IMR-90 (cell line): ENCODE data around the gene ZNF862. TPM values are rescaled to one million over a fixed set of nuclear protein-coding genes. Genes with fewer than 3 reads are reported as not detected.

ENCODE experiments used
- ATAC-seq: fragments of 200-7000 bp; cut with Tn5 transposase; 2 replicates; pipeline ENCODE4 v1.9.1; 2020; ENCODE audit warnings: low read depth, mild to moderate bottlenecking, moderate library complexity
- BruUV-seq: library from RNA; stranded (reverse); fragments of 400-500 nt; replicated peaks from 2 replicates; lab custom pipeline; 2021; lab: Mats Ljungman, UMichigan
- CTCF ChIA-PET: fragments of 300-600 bp; formaldehyde crosslinking; extraction: SDS; loops from one replicate; lab custom pipeline; 2021; ENCODE audit warnings: antibody characterized with exemption; lab: Yijun Ruan, JAX
- POLR2A ChIA-PET: fragments of 300-600 bp; sonication (Branson Sonifier 250); formaldehyde crosslinking; loops from one replicate; lab custom pipeline; 2022; ENCODE audit warnings: antibody characterized with exemption; ENCODE audit not compliant: unreplicated experiment; lab: Charles Lee
- DNase-seq: peaks from one replicate; pipeline ENCODE4 v3.0.0; 2013
- H2AFZ ChIP-seq: replicated peaks from 2 replicates; pipeline ENCODE3; 2013; ENCODE audit warnings: low read length, mild to moderate bottlenecking; ENCODE audit not compliant: poor library complexity
- H2AK5ac ChIP-seq: 2 replicates; pipeline ENCODE4 v1.6.1; 2013; ENCODE audit warnings: low read depth, low read length, inconsistent platforms
- H2AK9ac ChIP-seq: replicated peaks from 2 replicates; pipeline ENCODE3; 2013; ENCODE audit warnings: mild to moderate bottlenecking, low read depth, low read length, moderate library complexity; ENCODE audit not compliant: poor library complexity
- H2BK120ac ChIP-seq: 2 replicates; pipeline ENCODE4 v1.6.1; 2013; ENCODE audit warnings: low read depth, low read length, inconsistent platforms
- H2BK15ac ChIP-seq: 3 replicates; pipeline ENCODE4 v1.6.1; 2013; ENCODE audit warnings: low read depth, low read length, inconsistent platforms
- H2BK20ac ChIP-seq: 2 replicates; pipeline ENCODE4 v1.6.1; 2013; ENCODE audit warnings: low read depth, mild to moderate bottlenecking, inconsistent platforms, low read length, moderate library complexity
- H2BK5ac ChIP-seq: 2 replicates; pipeline ENCODE4 v1.6.1; 2013; ENCODE audit warnings: mild to moderate bottlenecking, low read depth, low read length, inconsistent platforms; ENCODE audit not compliant: poor library complexity, severe bottlenecking
- H3K14ac ChIP-seq: replicated peaks from 2 replicates; pipeline ENCODE4 v1.6.1; 2013; ENCODE audit warnings: low read depth, low read length, inconsistent platforms
- H3K18ac ChIP-seq: 2 replicates; pipeline ENCODE4 v1.6.1; 2013; ENCODE audit warnings: low read depth, low read length, control low read depth
- H3K23ac ChIP-seq: 2 replicates; pipeline ENCODE4 v1.6.1; 2013; ENCODE audit warnings: low read depth, low read length, inconsistent platforms
- H3K27ac ChIP-seq: 2 replicates; pipeline ENCODE4 v1.5.1; 2013; ENCODE audit warnings: mild to moderate bottlenecking, control low read depth, low read length; ENCODE audit not compliant: insufficient read depth
- H3K27me3 ChIP-seq: 2 replicates; pipeline ENCODE4 v1.6.1; 2013; ENCODE audit warnings: low read length; ENCODE audit not compliant: control insufficient read depth, insufficient read depth
- H3K36me3 ChIP-seq: 2 replicates; pipeline ENCODE4 v1.6.1; 2013; ENCODE audit warnings: low read length, mixed read lengths; ENCODE audit not compliant: control insufficient read depth, insufficient read depth
- H3K4ac ChIP-seq: 2 replicates; pipeline ENCODE4 v1.6.1; 2013; ENCODE audit warnings: low read depth, low read length, inconsistent platforms
- H3K4me1 ChIP-seq: 2 replicates; pipeline ENCODE4 v1.6.1; 2013; ENCODE audit warnings: low read length, mixed read lengths; ENCODE audit not compliant: control insufficient read depth, insufficient read depth
- H3K4me2 ChIP-seq: 2 replicates; pipeline ENCODE4 v1.6.1; 2013; ENCODE audit warnings: low read depth, mild to moderate bottlenecking, control low read depth, low read length, moderate library complexity
- H3K4me3 ChIP-seq: 2 replicates; pipeline ENCODE4 v1.5.1; 2013; ENCODE audit warnings: low read depth, mild to moderate bottlenecking, control low read depth, low read length, moderate library complexity; ENCODE audit not compliant: insufficient read depth
- H3K56ac ChIP-seq: 2 replicates; pipeline ENCODE4 v1.6.1; 2013; ENCODE audit warnings: low read length, inconsistent platforms; ENCODE audit not compliant: insufficient read depth; ENCODE audit errors: extremely low read depth
- H3K79me1 ChIP-seq, 2 experiments: 2 replicates each; pipeline ENCODE4 v1.6.1; 2013; ENCODE audit warnings: low read length in 2 of 2, inconsistent platforms in 1 of 2, low read depth in 1 of 2
- H3K9ac ChIP-seq: 2 replicates; pipeline ENCODE4 v1.6.1; 2013; ENCODE audit warnings: low read depth, low read length, control low read depth
- H3K9me1 ChIP-seq: 2 replicates; pipeline ENCODE4 v1.6.1; 2013; ENCODE audit warnings: low read length, inconsistent platforms; ENCODE audit not compliant: insufficient read depth
- H3K9me3 ChIP-seq: 2 replicates; pipeline ENCODE4 v1.6.1; 2013; ENCODE audit warnings: low read length; ENCODE audit not compliant: control insufficient read depth, insufficient read depth
- H4K20me1 ChIP-seq: 2 replicates; pipeline ENCODE4 v1.6.1; 2013; ENCODE audit warnings: low read length, inconsistent platforms; ENCODE audit not compliant: insufficient read depth
- H4K5ac ChIP-seq: 2 replicates; pipeline ENCODE4 v1.6.1; 2013; ENCODE audit warnings: mild to moderate bottlenecking, low read depth, low read length, control low read depth
- H4K8ac ChIP-seq, 2 experiments: 2 replicates each; pipeline ENCODE4 v1.6.1; 2013; ENCODE audit warnings: low read depth in 2 of 2, low read length in 2 of 2, control low read depth in 1 of 2, inconsistent platforms in 1 of 2
- H4K91ac ChIP-seq: 2 replicates; pipeline ENCODE4 v1.6.1; 2013; ENCODE audit warnings: low read depth, low read length, inconsistent platforms; ENCODE audit not compliant: insufficient read depth
- BHLHE40 ChIP-seq: fragments of 150-350 bp; IDR thresholded peaks from 2 replicates; pipeline ENCODE4 v1.6.1; 2016; ENCODE audit warnings: mild to moderate bottlenecking, low read depth, low read length
- CEBPB ChIP-seq: IDR thresholded peaks from 2 replicates; pipeline ENCODE4 v1.6.1; 2012; ENCODE audit warnings: low read depth, low read length, improper control_type of control experiment
- CHD1 ChIP-seq: IDR thresholded peaks from 2 replicates; pipeline ENCODE4 v1.6.1; 2012; ENCODE audit warnings: low read depth, low read length, improper control_type of control experiment
- FOS ChIP-seq: fragments of 150-350 bp; IDR thresholded peaks from 2 replicates; pipeline ENCODE4 v1.6.1; 2016; ENCODE audit warnings: low read depth, low read length
- MAFK ChIP-seq: IDR thresholded peaks from 2 replicates; pipeline ENCODE4 v1.6.1; 2012; ENCODE audit warnings: low read depth, low read length, improper control_type of control experiment
- MXI1 ChIP-seq: IDR thresholded peaks from 2 replicates; pipeline ENCODE4 v1.6.1; 2012; ENCODE audit warnings: low read depth, mild to moderate bottlenecking, low read length, moderate library complexity, borderline replicate concordance
- NFE2L2 ChIP-seq: fragments of 150-350 bp; IDR thresholded peaks from 2 replicates; pipeline ENCODE4 v1.6.1; 2016; ENCODE audit warnings: low read depth, mild to moderate bottlenecking, low read length
- RAD21 ChIP-seq: IDR thresholded peaks from 2 replicates; pipeline ENCODE4 v1.6.1; 2012; ENCODE audit warnings: low read length, improper control_type of control experiment
- RCOR1 ChIP-seq: IDR thresholded peaks from 2 replicates; pipeline ENCODE4 v1.6.1; 2012; ENCODE audit warnings: mild to moderate bottlenecking, low read length, improper control_type of control experiment; ENCODE audit not compliant: insufficient replicate concordance
- RFX5 ChIP-seq: IDR thresholded peaks from 2 replicates; pipeline ENCODE4 v1.8.0; 2012; ENCODE audit warnings: low read depth, mild to moderate bottlenecking, low read length, moderate library complexity
- SMC3 ChIP-seq: fragments of 150-350 bp; IDR thresholded peaks from 2 replicates; pipeline ENCODE4 v1.6.1; 2016; ENCODE audit warnings: low read depth, mild to moderate bottlenecking, antibody characterized with exemption, low read length, moderate library complexity
- WGBS, 2 experiments: methylation state at CpG; one replicate each; pipeline versions ENCODE4 v1.1.5 to v1.1.7; 2013; ENCODE audit warnings: missing lambda C conversion rate in 2 of 2; ENCODE audit not compliant: insufficient read length in 1 of 2; ENCODE audit errors: extremely low coverage in 2 of 2; 5-methylcytosine and 5-hydroxymethylcytosine counted together
- dilution Hi-C: fragments of 300-500 bp; cut with HindIII; formaldehyde crosslinking; loops from one replicate; pipeline ENCODE4 v1.14.3; 2018; ENCODE audit warnings: low sequenced_read_pairs; ENCODE audit not compliant: unreplicated experiment
- in situ Hi-C: fragments of 300-500 bp; cut with MboI; formaldehyde crosslinking; loops from 3 replicates; pipeline ENCODE4 v1.14.3; 2019; ENCODE audit warnings: low sequenced_read_pairs, inconsistent platforms, mixed read lengths
- intact Hi-C: fragments of 100-400 bp; cut with micrococcal nuclease; formaldehyde crosslinking; loops from 2 replicates; pipeline ENCODE4 v1.10.0; 2022
- polyA plus RNA-seq, 3 experiments: library from polyadenylated mRNA; depleted of rRNA; stranded (reverse); fragments of >200 nt; gene quantifications; 2 replicates each; pipeline ENCODE4 v1.2.3, GENCODE V29; 2012; ENCODE audit warnings: low replicate concordance in 1 of 3
- total RNA-seq: library from RNA; depleted of rRNA; stranded (reverse); fragments of >200 nt; gene quantifications from 2 replicates; pipeline ENCODE4 v1.2.3, GENCODE V29; 2012
- TF ChIP-seq, protein P1 (sequence below): conservative IDR thresholded peaks from 2 replicates; pipeline ENCODE4 v1.5.1; 2012; ENCODE audit warnings: mild to moderate bottlenecking, low read depth, low read length, improper control_type of control experiment
- TF ChIP-seq, protein P2 (sequence below): fragments of 150-350 bp; IDR thresholded peaks from 2 replicates; pipeline ENCODE4 v1.6.1; 2017; ENCODE audit warnings: mild to moderate bottlenecking, antibody characterized with exemption, low read length, low read depth
- TF ChIP-seq, protein P3 (sequence below): fragments of 150-350 bp; IDR thresholded peaks from 2 replicates; pipeline ENCODE4 v1.6.1; 2016; ENCODE audit warnings: low read depth, mild to moderate bottlenecking, low read length, moderate library complexity, borderline replicate concordance

Gene ZNF862
- total and polyA plus RNA-seq, 2 of the 4 experiments (the other 2 are of a cell fraction): 5.9 to 10.8 TPM

DNA sequence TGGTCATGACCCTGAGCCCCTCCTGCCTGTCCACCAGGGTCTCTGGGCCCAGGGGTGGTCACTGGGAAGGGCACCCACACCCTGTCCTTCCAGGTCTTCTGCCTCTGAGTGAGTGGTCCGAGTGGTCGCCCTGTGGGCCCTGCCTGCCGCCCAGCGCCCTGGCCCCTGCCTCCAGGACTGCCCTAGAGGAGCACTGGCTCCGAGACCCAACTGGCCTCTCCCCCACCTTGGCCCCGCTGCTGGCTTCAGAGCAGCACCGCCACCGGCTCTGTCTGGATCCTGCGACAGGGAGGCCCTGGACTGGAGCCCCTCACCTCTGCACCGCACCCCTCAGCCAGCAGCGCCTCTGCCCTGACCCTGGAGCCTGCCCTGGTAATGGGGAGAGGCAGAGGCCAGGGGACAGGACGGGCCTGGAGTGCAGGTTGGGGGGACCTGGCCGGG lies 13.9 kb upstream of the ZNF862 start:
- H3K4me2 ChIP-seq: no peak overlapping the region
- H4K5ac ChIP-seq: no peak overlapping the region
- no peak overlapping the region for H3K14ac ChIP-seq
- WGBS, 2 experiments: 60% methylated on average over 2 of the region's 13 CpGs; no CpG with 5 or more reads in 1 of the 2 experiments
- no peak overlapping the region for H2BK120ac ChIP-seq
- no peak overlapping the region for H2AK9ac ChIP-seq
- no peaks in the 10 kb centered on the region for H3K9me1 ChIP-seq
- no peak overlapping the region for H2BK15ac ChIP-seq
- no TSS peak for BruUV-seq
- H3K27ac ChIP-seq: no peak overlapping the region
- CTCF ChIA-PET: no interaction called here
- H3K4me3 ChIP-seq: no peak overlapping the region
- no peaks in the 10 kb centered on the region for H3K4me1 ChIP-seq
- POLR2A ChIA-PET: no interaction called here
- H3K9ac ChIP-seq: no peak overlapping the region
- intact Hi-C loops: no loop called here
- no peak overlapping the region for H2AFZ ChIP-seq
- in situ Hi-C loops: no loop called here
- ATAC-seq (no peak), DNase-seq (no peak)
- no peak overlapping the region for H4K91ac ChIP-seq
- H2BK5ac ChIP-seq: no peak overlapping the region
- no peak overlapping the region for H2BK20ac ChIP-seq
- H2AK5ac ChIP-seq: no peak overlapping the region
- no peaks in the 10 kb centered on the region for H3K36me3 ChIP-seq
- dilution Hi-C loops: no loop called here
- no peak overlapping the region for H3K18ac ChIP-seq
- no peak for TF ChIP-seq RAD21
- no peak for TF ChIP-seq MXI1
- TF ChIP-seq MAFK: no peak
- TF ChIP-seq, protein P1, sequence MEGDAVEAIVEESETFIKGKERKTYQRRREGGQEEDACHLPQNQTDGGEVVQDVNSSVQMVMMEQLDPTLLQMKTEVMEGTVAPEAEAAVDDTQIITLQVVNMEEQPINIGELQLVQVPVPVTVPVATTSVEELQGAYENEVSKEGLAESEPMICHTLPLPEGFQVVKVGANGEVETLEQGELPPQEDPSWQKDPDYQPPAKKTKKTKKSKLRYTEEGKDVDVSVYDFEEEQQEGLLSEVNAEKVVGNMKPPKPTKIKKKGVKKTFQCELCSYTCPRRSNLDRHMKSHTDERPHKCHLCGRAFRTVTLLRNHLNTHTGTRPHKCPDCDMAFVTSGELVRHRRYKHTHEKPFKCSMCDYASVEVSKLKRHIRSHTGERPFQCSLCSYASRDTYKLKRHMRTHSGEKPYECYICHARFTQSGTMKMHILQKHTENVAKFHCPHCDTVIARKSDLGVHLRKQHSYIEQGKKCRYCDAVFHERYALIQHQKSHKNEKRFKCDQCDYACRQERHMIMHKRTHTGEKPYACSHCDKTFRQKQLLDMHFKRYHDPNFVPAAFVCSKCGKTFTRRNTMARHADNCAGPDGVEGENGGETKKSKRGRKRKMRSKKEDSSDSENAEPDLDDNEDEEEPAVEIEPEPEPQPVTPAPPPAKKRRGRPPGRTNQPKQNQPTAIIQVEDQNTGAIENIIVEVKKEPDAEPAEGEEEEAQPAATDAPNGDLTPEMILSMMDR: no peak
- no peak for TF ChIP-seq BHLHE40
- TF ChIP-seq, protein P2, sequence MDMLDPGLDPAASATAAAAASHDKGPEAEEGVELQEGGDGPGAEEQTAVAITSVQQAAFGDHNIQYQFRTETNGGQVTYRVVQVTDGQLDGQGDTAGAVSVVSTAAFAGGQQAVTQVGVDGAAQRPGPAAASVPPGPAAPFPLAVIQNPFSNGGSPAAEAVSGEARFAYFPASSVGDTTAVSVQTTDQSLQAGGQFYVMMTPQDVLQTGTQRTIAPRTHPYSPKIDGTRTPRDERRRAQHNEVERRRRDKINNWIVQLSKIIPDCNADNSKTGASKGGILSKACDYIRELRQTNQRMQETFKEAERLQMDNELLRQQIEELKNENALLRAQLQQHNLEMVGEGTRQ: no peak
- TF ChIP-seq RFX5: no peak
- TF ChIP-seq FOS: no peak
- no peak for TF ChIP-seq CHD1
- no peak for TF ChIP-seq CEBPB
- no peak for TF ChIP-seq NFE2L2
- no peak for TF ChIP-seq RCOR1
- no peak for TF ChIP-seq SMC3
- TF ChIP-seq, protein P3, sequence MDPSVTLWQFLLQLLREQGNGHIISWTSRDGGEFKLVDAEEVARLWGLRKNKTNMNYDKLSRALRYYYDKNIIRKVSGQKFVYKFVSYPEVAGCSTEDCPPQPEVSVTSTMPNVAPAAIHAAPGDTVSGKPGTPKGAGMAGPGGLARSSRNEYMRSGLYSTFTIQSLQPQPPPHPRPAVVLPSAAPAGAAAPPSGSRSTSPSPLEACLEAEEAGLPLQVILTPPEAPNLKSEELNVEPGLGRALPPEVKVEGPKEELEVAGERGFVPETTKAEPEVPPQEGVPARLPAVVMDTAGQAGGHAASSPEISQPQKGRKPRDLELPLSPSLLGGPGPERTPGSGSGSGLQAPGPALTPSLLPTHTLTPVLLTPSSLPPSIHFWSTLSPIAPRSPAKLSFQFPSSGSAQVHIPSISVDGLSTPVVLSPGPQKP: no peak
- no peak overlapping the region for H3K4ac ChIP-seq
- no peak overlapping the region for H3K56ac ChIP-seq
- no peaks in the 10 kb centered on the region for H3K9me3 ChIP-seq
- no peaks in the 10 kb centered on the region for H4K20me1 ChIP-seq
- no peak overlapping the region for H3K23ac ChIP-seq
- peaks cover 12% of the 10 kb centered on the region; the same call in 1 of the 2 replicates for H3K27me3 ChIP-seq
- no peaks in the 10 kb centered on the region for H3K79me1 ChIP-seq
- H4K8ac ChIP-seq: no peak overlapping the region
